K562 (cell line): ENCODE results near the gene DGCR2. TPM values are rescaled to one million over a fixed set of nuclear protein-coding genes. Genes with fewer than 3 reads are reported as not detected.
A peak's percentile ranks its signal among the peaks of the same experiment; 100 is the strongest.

Experiments used
- CBX8 ChIP-seq: fragments of 200-600 bp; sonication (generic); IDR thresholded peaks from 2 replicates; pipeline ENCODE4 v1.6.1; 2012; ENCODE audit warnings: borderline replicate concordance, mixed run types, low read depth, mild to moderate bottlenecking, moderate library complexity, mixed read lengths, low read length, control low read depth, inconsistent platforms; ENCODE audit not compliant: poor library complexity, severe bottlenecking; ENCODE audit errors: extremely low read depth
- HCFC1 ChIP-seq: IDR thresholded peaks from 2 replicates; pipeline ENCODE4 v1.6.1; 2012; ENCODE audit warnings: low read depth, low read length, improper control_type of control experiment
- KLF16 ChIP-seq: IDR thresholded peaks from 2 replicates; pipeline ENCODE4 v1.6.1; 2016; ENCODE audit warnings: antibody characterized with exemption
- POLR2AphosphoS2 ChIP-seq: IDR thresholded peaks from 2 replicates; pipeline ENCODE4 v1.6.1; 2012; ENCODE audit warnings: low read length, improper control_type of control experiment
- RBM22 ChIP-seq: fragments of 200-400 bp; formaldehyde crosslinking; IDR thresholded peaks from 2 replicates; pipeline ENCODE4 v1.6.1; 2018; ENCODE audit warnings: low read length, low read depth; ENCODE audit not compliant: poor library complexity, severe bottlenecking
- SAP30 ChIP-seq: fragments of 200-600 bp; sonication (generic); IDR thresholded peaks from 2 replicates; pipeline ENCODE4 v1.6.1; 2012; ENCODE audit warnings: borderline replicate concordance, low read depth, mild to moderate bottlenecking, moderate library complexity, low read length, control low read depth, inconsistent platforms; ENCODE audit not compliant: insufficient read depth, poor library complexity, severe bottlenecking
- SIX5 ChIP-seq, 2 experiments: IDR thresholded peaks; 2 replicates each; pipeline ENCODE4 v1.6.1; 2011; ENCODE audit warnings: low read length in 2 of 2, borderline replicate concordance in 1 of 2, low read depth in 1 of 2, mild to moderate bottlenecking in 1 of 2, moderate library complexity in 1 of 2; ENCODE audit not compliant: insufficient read depth in 1 of 2
- TBL1XR1 ChIP-seq, 2 experiments: IDR thresholded peaks; 2 replicates each; pipeline ENCODE4 v1.6.1; 2012; ENCODE audit warnings: improper control_type of control experiment in 2 of 2, low read length in 2 of 2, mild to moderate bottlenecking in 1 of 2
- WHSC1 ChIP-seq: IDR thresholded peaks from one replicate; pipeline ENCODE4 v1.6.1; 2012; ENCODE audit warnings: low read length, control low read depth, inconsistent platforms
- ZNF133 ChIP-seq: fragments of 250-450 bp; sonication (Bioruptor Pico); IDR thresholded peaks from 2 replicates; pipeline ENCODE4 v1.4.0; 2020; ENCODE audit warnings: mild to moderate bottlenecking
- ZNF347 ChIP-seq: fragments of 450-650 bp; formaldehyde crosslinking; IDR thresholded peaks from 2 replicates; pipeline ENCODE4 v1.4.0; 2020; ENCODE audit warnings: low read depth, mild to moderate bottlenecking, moderate library complexity
- ZNF445 ChIP-seq: fragments of 250-450 bp; sonication (Bioruptor Pico); IDR thresholded peaks from 2 replicates; pipeline ENCODE4 v1.4.0; 2020; ENCODE audit warnings: low read depth, mild to moderate bottlenecking, moderate library complexity
- ZNF695 ChIP-seq: fragments of 450-650 bp; formaldehyde crosslinking; IDR thresholded peaks from 2 replicates; pipeline ENCODE4 v1.4.0; 2020; ENCODE audit warnings: mild to moderate bottlenecking, moderate library complexity
- ZNF764 ChIP-seq: fragments of 250-450 bp; sonication (Bioruptor Pico); IDR thresholded peaks from 2 replicates; pipeline ENCODE4 v1.4.0; 2020; ENCODE audit warnings: low read depth, mild to moderate bottlenecking, moderate library complexity
- polyA plus RNA-seq, 8 experiments: library from polyadenylated mRNA; depleted of rRNA in 4 of 8; stranded (reverse) in 5 of 8; unstranded in 3 of 8; fragments of >200 nt; fragmentation: Nextera tagmentation in 2 of 8; fragmentation: Illumina TruSeq in 1 of 8; extraction: Ambion mirVana in 2 of 8; extraction: Trizol in 1 of 8; gene quantifications; 2 replicates each; pipeline versions ENCODE4 v1.2.1 to v1.2.3, GENCODE V29; 2011 to 2014; ENCODE audit warnings: inconsistent platforms in 1 of 8, missing spikeins in 1 of 8
- total RNA-seq, 7 experiments: library from RNA; depleted of rRNA in 6 of 7; stranded (reverse); fragments of >200 nt in 6 of 7; fragmentation: Illumina TruSeq in 2 of 7; extraction: Trizol in 2 of 7; gene quantifications; 2 replicates each; pipeline versions ENCODE4 v1.2.1 to v1.2.3, GENCODE V29; 2011 to 2021; ENCODE audit warnings: low replicate concordance in 1 of 7
- TF ChIP-seq, protein P1 (sequence below): sonication (generic); formaldehyde crosslinking; IDR thresholded peaks from 2 replicates; pipeline ENCODE4 v1.5.0; 2020; ENCODE audit warnings: missing genetic modification reagents
- TF ChIP-seq, protein P2 (sequence below): sonication (generic); formaldehyde crosslinking; IDR thresholded peaks from 2 replicates; pipeline ENCODE4 v1.8.0; 2022; ENCODE audit warnings: mild to moderate bottlenecking, missing genetic modification reagents
- TF ChIP-seq, protein P3 (sequence below), 2 experiments: fragments of 250-450 bp in 1 of 2; fragments of 450-650 bp in 1 of 2; sonication (Bioruptor Pico) in 1 of 2; IDR thresholded peaks; 2 replicates each; pipeline versions ENCODE4 v1.6.1 to v1.8.0; 2016 to 2021; ENCODE audit warnings: mild to moderate bottlenecking in 2 of 2, moderate library complexity in 2 of 2, missing compliant biosample characterization in 1 of 2, missing genetic modification characterization in 1 of 2
- TF ChIP-seq, protein P4 (sequence below): fragments of 150-350 bp; conservative IDR thresholded peaks from 2 replicates; pipeline ENCODE4 v1.6.1; 2014; ENCODE audit warnings: low read length
- TF ChIP-seq, protein P5 (sequence below): fragments of 250-450 bp; sonication (Bioruptor Pico); IDR thresholded peaks from 2 replicates; pipeline ENCODE4 v1.9.0; 2021; ENCODE audit warnings: mild to moderate bottlenecking
- TF ChIP-seq, protein P6 (sequence below): fragments of 450-650 bp; conservative IDR thresholded peaks from 2 replicates; pipeline ENCODE4 v1.6.1; 2016; ENCODE audit warnings: missing genetic modification characterization, low read depth, mild to moderate bottlenecking, missing compliant biosample characterization, moderate library complexity

Gene DGCR2
- total and polyA plus RNA-seq, 9 of the 15 experiments (the other 6 are each of a cell fraction or from before 2014, with no cell fraction given): 0.69 to 101 (median 56.4) TPM

DNA sequence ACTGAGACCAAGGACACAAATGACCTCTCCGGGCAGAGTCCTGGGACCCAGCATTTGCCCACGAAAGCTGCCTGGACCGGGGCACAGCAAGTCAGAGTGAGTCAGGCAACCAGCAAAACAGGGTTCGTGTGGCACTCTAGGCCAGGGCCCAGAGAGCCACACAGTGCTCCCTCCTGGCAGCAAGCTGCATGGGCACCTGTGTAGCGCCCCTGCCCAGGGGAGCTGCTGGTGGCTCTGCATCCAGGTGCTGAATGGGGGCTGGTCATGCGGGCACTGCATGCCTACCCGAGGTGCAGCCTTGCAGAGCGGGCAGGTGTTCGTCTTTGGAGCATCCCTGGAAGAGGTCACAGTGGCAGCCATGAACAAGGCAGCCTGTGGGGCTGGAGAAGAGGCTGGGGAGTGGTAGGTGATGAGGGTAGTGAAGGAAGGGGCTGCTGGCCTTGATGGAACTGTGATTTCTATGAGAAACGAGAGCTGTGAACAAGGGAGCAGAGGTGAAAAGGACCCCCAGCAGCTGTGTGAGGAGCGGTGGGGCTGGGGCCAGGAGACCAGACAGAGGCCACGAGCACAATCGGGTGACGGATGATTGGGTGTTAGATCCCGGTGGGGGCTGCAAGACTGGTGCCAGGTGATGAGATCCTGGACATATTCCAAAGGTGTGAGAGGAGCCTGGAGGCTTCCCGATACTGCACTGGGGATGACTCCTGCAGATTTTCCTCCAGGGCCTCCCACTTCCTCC is 63.3 kb downstream of the DGCR2 start (continued):
- TF ChIP-seq, protein P1, sequence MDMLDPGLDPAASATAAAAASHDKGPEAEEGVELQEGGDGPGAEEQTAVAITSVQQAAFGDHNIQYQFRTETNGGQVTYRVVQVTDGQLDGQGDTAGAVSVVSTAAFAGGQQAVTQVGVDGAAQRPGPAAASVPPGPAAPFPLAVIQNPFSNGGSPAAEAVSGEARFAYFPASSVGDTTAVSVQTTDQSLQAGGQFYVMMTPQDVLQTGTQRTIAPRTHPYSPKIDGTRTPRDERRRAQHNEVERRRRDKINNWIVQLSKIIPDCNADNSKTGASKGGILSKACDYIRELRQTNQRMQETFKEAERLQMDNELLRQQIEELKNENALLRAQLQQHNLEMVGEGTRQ: peak; percentile 14; the same call in 1 of the 2 replicates
- TF ChIP-seq WHSC1 (peak; percentile 35), ZNF695 (CRISPR knock-in tag) (no peak), HCFC1 (no peak), ZNF347 (no peak), RBM22 (peak; percentile 60), ZNF133 (CRISPR knock-in tag) (no peak), CBX8 (no peak), ZNF445 (no peak), SIX5 (IDR thresholded peaks at IDR 0.05; ENCODE audit: borderline replicate concordance in 1 of 2, insufficient read depth in 1 of 2, low read depth in 1 of 2, low read length in 2 of 2) (no peak), ZNF764 (CRISPR knock-in tag) (no peak), TBL1XR1 (IDR thresholded peaks at IDR 0.05; ENCODE audit: low read length in 2 of 2) (no peak), KLF16 (no peak), SAP30 (no peak), POLR2AphosphoS2 (no peak)
- TF ChIP-seq, protein P2, sequence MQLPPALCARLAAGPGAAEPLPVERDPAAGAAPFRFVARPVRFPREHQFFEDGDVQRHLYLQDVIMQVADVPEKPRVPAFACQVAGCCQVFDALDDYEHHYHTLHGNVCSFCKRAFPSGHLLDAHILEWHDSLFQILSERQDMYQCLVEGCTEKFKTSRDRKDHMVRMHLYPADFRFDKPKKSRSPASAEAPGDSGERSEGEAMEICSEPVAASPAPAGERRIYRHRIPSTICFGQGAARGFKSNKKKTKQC (CRISPR knock-in tag): peak; percentile 50
- TF ChIP-seq, protein P3, sequence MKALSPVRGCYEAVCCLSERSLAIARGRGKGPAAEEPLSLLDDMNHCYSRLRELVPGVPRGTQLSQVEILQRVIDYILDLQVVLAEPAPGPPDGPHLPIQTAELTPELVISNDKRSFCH (CRISPR knock-in tag; IDR thresholded peaks at IDR 0.05): no peak
- TF ChIP-seq, protein P3 (tag; IDR thresholded peaks at IDR 0.05): no peak
- TF ChIP-seq, protein P4, sequence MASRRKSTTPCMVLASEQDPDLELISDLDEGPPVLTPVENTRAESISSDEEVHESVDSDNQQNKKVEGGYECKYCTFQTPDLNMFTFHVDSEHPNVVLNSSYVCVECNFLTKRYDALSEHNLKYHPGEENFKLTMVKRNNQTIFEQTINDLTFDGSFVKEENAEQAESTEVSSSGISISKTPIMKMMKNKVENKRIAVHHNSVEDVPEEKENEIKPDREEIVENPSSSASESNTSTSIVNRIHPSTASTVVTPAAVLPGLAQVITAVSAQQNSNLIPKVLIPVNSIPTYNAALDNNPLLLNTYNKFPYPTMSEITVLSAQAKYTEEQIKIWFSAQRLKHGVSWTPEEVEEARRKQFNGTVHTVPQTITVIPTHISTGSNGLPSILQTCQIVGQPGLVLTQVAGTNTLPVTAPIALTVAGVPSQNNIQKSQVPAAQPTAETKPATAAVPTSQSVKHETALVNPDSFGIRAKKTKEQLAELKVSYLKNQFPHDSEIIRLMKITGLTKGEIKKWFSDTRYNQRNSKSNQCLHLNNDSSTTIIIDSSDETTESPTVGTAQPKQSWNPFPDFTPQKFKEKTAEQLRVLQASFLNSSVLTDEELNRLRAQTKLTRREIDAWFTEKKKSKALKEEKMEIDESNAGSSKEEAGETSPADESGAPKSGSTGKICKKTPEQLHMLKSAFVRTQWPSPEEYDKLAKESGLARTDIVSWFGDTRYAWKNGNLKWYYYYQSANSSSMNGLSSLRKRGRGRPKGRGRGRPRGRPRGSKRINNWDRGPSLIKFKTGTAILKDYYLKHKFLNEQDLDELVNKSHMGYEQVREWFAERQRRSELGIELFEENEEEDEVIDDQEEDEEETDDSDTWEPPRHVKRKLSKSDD: no peak
- TF ChIP-seq, protein P5, sequence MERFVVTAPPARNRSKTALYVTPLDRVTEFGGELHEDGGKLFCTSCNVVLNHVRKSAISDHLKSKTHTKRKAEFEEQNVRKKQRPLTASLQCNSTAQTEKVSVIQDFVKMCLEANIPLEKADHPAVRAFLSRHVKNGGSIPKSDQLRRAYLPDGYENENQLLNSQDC (CRISPR knock-in tag): no peak
- TF ChIP-seq, protein P6, sequence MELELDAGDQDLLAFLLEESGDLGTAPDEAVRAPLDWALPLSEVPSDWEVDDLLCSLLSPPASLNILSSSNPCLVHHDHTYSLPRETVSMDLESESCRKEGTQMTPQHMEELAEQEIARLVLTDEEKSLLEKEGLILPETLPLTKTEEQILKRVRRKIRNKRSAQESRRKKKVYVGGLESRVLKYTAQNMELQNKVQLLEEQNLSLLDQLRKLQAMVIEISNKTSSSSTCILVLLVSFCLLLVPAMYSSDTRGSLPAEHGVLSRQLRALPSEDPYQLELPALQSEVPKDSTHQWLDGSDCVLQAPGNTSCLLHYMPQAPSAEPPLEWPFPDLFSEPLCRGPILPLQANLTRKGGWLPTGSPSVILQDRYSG (tag): no peak
